CD4-positive, alpha-beta T cell treated with Interleukin-4 for 1 hour (primary cell): ENCODE measurements around the gene NR4A1.
"Not testable (repeated sequence)": the region's sequence is repeated elsewhere in the genome, so short reads cannot be mapped to it uniquely, and the experiment has no call there.

Experiments used
- DNase-seq, 2 donors: peaks; one replicate each; pipeline ENCODE4 v3.0.0-alpha.2; 2020 to 2022

NR4A1 gene

GRCh38 chr12:52080403-52081251 is 29.4 kb downstream of the NR4A1 start:
- DNase-seq = no peak

DNA sequence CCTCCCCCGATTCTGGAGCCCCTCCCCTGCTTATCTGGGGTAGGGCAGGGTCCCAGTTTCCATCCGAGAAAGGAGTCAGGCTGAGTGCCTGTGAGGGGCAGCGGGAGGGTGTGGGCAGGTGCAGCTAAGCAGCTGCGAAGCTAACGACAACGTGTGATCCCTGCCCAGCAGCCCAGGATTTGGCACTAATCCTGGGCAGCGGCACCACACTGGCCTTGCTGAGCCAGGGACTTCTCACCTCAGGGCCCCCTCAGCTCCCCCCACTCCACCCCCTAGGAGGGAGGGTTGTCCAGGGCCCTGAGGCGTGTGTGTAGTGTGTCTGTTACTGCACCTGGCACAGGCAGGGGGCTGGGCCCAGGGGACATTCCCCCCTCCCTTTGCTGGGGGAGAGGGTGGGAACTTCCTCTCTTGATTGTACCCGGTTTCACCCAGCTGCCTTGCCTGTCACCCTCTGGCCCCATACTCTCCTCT is 30.1 kb downstream of the NR4A1 start:
- peak in 1 of 2 donors; percentile 75 for DNase-seq

DNA sequence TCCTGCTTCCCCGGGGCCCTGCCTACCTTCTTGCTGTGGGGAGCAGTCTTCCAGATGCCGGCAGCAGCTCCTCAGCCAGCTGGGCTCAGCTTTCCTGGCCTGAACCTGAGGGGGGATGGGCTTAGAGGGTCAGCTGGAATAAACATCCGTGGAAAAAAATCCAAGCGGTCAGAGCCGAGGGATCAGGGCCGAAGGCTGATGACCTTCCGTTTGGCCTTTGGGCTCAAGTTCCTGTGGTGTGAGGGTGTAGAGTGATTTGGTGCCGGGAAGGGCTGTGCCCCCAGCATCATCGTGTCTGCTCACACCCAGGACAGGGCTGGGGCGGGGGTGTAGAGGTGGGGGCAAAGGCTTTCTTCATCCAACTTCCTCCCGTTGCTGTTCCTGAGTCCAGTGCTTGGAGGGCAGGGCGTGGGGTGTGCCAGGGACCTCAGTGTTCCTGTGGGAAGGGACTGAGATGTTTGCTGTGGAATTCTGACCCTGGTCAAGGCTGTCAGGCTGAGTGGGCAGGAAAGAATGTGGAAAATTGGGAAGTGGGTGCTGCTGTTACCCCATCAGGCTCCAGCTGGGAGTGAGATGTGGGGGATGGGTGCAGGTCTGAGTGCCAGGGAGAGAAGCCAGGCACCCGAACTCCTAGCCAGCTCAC is 30.9 kb downstream of the NR4A1 start:
- no peak for DNase-seq

GRCh38 chr12:52082669-52082987 is 31.4 kb downstream of the NR4A1 start:
- DNase-seq = no peak

DNA sequence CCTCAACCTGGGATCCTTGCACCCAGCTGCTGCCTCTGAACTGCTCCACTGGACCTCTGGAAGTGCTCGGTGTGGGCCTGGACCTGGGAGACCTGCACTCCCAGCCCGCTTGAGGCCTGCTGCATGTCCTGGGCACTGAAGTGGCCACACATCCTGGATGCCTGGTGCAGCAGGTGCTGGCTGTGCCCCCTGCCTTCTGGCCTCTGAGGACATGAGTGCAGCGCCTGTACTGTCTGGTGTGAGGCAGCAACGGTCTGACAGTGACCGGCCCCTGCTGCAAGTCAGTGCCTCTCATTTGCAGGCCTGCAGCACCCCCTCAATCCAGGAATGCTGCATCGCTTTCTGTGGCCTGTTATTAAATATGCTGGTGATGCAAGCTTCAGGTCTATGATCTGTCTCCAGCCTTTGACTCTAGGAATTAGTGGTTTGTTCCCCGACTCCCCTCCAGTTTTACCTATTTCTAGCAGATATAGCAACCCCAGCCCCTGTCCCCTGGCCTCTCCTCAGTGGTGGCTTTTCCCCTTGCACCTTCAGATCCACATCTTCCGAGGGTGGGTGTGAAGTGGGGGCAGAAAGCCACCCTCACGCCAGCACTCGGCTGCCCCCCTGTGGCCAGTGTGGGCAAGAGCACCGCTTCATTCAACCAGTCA is 31.9 kb downstream of the NR4A1 start:
- peak; percentile 70 to 71 for DNase-seq

GRCh38 chr12:52083638-52083996 is 32.4 kb downstream of the NR4A1 start:
- DNase-seq = no peak

DNA sequence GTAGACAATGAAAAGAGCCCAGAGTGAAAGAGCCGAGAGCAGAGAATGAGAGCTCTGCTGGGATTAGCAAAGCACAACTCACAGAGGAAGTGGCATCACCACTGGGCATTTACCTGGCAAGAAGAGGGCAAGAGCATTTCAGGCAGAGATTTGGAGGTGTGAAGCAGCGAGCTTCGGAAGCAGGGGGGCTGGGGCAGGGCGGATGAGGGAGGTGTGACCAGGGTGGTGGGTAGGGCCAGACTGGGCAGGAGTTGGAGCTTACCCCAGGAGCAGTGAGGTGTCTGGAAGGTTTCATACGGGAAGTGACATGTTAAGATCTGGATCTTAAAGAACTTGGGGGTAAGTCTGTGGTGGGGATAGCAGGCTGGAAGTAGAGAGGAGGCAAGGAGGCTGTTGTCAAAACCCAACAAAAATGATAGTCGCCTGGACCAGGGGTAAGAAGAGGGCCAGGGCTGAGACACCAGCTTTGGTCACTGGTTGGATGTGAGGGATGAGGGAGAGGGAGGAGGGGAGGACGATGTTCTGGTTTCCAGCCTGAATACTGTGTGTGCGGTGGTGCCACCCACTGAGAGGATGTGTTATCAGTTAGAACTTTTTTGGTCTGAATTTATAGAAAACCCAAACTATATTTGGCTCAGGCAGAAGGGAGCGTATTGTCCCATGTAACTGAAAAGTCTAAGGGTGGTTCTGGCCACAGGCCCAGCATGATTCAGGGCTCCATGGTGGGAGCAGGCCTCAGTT is 33.4 kb downstream of the NR4A1 start:
- no peak for DNase-seq

GRCh38 chr12:52085682-52086180 is 34.5 kb downstream of the NR4A1 start:
- no peak for DNase-seq

DNA sequence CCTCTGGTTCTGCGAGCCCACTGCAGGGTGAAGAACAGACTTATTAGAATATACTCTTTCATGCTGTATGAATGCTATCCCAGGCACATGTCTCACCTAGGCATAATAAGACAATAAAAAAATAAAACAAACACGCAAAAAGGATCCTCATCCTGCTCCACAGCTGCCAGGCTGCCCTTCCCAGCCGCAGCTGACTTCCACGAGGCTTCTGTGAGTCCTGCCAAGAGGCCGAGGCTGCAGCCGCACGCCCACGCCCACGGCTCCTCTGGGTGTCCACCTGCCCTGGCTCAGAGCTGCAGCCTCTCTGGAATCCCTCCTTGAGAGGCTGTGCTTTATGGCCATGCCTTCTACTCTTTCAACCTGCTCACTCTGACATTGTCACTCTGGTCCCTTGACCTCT is 35.1 kb downstream of the NR4A1 start:
- no peak for DNase-seq

- no peak for DNase-seq
Measured at GRCh38 chr12:52086944-52087835, 35.9 kb downstream of the NR4A1 start.

DNA sequence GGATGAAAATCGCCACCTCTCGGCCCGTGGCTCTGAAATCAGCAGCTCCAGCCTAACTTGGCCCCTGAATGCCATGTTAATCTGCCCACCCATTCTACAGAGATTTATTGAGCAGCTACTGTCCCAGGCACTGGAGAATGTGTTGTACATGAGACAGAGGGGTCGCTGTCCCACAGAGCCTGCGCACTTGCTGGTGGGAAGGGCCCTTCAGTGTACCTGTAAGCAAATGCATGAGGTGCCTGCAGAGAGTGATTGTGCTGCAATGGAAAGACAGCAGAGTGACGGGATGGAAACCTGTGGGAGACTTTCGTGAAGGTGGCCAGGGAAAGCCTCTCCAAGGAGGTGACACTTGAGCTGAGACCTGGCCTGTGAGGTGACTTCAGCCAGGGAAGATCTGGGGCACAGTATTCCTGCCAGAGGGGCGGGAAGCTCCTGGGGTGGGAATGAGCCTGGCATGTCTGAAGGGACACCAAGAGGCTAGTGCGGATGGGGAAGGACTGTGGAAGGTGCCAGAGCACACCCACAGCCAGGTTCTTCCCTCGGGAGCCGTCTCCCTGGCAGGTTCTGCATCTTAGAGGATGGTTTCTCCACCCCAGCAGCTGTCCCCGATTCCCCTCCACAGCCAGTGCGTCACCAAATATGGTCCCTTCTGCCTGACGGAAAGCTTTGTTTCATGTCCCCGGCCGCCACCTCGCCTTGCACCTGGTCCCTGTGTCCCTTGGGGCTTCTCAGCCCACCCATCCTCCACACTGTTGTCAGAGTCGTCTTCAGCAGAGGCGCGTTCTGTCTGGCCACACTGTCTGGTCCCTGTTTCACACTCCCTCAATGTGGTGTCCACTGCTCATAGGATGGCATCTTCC is 36.9 kb downstream of the NR4A1 start:
- DNase-seq = peak in 1 of 2 donors; percentile 44

- no peak for DNase-seq
Measured at GRCh38 chr12:52089491-52089890, 38.2 kb downstream of the NR4A1 start.

DNA sequence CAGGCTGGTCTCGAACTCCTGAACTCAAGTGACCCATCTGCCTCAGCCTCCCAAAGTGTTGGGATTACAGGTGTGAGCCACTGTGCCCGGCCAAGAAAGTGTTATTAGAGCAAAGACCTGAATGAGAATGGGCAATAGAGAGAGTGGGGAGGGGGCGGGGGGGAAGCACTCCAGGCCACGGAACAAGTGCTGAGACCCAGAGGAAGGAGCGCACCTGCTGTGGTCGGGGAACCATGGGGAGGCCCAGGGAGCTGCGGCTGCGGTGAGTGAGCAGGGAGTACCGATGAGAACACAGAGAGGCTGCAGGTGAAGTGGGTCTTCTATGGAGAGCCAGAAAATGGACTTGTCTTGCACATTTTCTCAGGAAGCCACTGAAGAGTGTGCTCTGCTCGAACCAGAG is 39.0 kb downstream of the NR4A1 start:
- no peak for DNase-seq

- DNase-seq = no peak
Measured at GRCh38 chr12:52091061-52091460, 39.8 kb downstream of the NR4A1 start.

DNA sequence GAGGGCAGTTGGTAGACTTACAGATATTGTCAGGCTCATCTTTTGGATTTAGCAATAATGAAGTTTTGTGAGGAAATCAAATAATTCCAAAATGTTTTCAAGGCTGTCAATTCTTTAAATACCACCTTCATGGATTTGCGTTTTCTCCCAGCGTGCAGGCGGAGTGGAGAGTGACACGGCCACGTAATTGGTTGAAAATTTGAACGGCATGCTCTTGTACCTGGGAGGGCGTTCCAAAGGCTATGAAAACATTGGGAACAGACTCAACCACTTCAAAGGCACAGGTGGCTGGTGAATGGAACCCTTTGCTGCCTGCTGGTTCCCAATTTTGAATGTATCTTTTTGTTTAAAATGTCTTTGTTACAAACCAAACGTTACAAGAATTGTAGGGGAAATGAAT is 40.6 kb downstream of the NR4A1 start:
- DNase-seq = no peak

DNA sequence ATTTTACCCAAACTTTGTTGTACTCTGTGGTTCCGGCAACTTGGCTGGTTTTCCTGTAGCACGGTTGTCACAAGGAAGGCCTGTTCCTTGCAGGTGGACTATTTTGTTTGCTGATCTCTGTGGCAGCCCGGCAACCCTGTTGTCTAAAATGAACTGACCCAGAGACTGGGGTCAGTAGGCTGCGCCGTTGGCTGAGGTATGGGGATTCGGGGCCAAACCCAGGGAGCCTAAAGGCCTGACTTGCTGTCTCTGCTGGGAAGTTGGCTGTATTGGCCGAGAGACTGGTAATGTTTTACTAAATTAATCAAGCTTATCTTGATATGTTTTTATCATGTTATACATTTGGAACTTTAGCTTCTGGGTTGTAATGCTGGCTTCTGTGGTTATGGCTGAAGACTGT is 42.1 kb downstream of the NR4A1 start:
- no peak for DNase-seq

DNA sequence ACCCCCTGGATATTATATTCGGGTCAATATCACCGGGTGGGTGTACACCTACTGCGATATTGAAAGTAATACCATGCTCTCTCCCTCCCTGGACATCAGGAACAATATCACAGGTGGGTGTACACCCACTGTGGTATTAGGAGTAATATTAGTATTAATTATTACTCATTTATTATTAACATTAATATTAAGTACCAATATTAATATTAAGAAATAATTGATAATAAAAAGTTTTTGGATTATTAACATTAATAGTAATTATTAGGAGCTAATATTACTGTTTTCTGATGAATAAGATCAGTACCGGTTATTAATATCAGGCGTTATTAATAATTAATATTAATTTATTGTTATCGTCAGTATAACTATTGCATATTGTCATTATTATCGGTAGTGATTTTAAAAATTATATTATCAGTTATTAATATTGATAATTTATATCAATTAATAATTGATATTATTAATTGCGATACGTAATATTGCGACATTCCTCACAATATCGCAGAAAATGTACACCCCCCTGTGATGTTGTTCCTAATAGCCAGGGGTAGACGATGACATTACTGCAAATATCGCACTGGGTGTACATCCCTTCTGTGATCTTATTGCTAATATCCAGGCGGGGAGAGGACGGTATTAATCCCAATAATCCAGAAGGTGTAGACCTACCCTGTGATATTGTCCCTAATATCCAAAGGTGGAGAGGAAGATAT is 45.2 kb downstream of the NR4A1 start:
- DNase-seq = no peak

- no peak for DNase-seq
Measured at GRCh38 chr12:52097045-52097666, 45.9 kb downstream of the NR4A1 start.

DNA sequence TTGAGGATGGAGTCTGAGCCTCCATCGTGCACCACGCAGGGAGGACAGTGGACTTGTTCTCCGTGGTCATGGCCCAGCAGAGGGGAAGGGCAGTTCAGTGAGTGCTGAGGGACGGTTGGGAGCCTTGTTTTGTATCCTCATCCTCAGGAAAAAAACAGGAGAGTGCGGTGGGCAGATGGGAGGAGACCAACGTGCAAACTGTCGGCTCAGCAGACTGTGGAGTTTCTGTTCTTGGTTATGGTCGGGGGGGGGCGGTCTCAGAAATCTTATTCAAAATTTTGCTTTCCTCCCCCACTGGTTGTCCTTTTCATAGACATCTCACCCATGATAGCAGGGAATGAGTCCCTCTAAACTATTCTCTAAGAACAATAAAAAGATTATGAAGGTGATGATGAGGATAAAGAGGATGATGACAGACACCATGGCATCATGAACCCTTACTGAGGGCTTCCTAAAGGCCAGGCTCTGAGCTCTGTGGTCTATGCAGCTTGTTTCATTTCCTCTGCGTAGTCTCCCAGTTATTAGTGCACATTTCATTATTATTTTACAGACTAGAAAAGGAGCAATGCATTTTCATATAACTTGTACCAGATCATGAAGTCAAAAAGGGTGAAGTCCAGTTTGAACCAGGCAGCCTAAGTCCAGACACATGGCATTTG is 53.3 kb downstream of the NR4A1 start:
- DNase-seq = not testable (repeated sequence)
